ENCODE measurements around the gene MUC5AC. TPM values are rescaled to one million over a fixed set of nuclear protein-coding genes. Genes with fewer than 3 reads are reported as not detected.

Gene MUC5AC
- total and polyA plus RNA-seq, 7 donors, result 0.02 TPM; not detected in 6

DNA sequence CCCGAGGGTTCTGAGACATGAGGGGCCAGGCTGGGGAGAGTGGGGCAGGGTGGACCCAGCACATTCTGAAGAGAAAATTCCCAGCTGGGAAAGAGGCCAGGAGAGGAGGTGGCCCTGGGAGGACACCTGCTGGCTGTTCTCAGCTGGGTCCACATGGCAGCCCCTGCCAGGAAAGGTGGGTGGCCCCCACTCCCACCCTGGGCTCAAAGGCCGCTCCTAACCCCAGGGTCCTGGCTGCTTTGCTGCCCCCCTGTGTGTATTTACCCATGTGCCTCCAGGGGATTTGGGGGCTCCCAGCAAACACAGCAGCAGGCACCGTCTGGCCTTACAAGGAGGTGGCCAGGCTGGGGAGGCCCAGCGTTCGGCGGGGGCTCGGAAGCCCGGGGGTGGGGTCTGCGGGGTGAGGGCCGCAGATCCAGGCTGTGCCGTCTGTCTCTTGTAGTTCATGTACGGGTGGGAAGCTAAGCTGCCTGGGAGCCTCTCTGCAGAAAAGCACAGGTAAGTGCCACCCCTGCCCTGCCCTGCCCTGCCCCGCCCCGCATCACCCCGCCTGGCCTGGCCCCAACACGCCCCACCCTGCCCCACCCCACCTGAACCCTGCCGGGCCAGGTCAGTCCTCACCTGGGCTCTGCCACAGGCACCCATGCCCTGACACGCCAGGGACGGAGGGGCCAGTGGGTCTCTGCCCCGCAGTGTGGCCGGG is 75.7 kb downstream of the MUC5AC start:
- intact Hi-C loops (cut with DNase I), result no loop called here
- WGBS, 3 donors, result 66 to 74% (median 67%) methylated on average over 13 to 21 of the region's 21 CpGs
- peaks cover 0 to 31% (median 7%) of the 10 kb centered on the region in 3 donors for H3K27me3 ChIP-seq (ENCODE audit: insufficient read depth in 3 of 3, low read length in 2 of 3)
- H3K27ac ChIP-seq, result no peak overlapping the region
- H3K4me3 ChIP-seq, result no peak overlapping the region
- H3K36me3 ChIP-seq (ENCODE audit: insufficient read depth in 1 of 2, low read depth in 1 of 2), result no peaks in the 10 kb centered on the region
- ATAC-seq (no peak), DNase-seq (peak; percentile 11 to 48)
- TF ChIP-seq, protein P1, sequence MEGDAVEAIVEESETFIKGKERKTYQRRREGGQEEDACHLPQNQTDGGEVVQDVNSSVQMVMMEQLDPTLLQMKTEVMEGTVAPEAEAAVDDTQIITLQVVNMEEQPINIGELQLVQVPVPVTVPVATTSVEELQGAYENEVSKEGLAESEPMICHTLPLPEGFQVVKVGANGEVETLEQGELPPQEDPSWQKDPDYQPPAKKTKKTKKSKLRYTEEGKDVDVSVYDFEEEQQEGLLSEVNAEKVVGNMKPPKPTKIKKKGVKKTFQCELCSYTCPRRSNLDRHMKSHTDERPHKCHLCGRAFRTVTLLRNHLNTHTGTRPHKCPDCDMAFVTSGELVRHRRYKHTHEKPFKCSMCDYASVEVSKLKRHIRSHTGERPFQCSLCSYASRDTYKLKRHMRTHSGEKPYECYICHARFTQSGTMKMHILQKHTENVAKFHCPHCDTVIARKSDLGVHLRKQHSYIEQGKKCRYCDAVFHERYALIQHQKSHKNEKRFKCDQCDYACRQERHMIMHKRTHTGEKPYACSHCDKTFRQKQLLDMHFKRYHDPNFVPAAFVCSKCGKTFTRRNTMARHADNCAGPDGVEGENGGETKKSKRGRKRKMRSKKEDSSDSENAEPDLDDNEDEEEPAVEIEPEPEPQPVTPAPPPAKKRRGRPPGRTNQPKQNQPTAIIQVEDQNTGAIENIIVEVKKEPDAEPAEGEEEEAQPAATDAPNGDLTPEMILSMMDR (IDR thresholded peaks at IDR 0.05), result no peak
- H3K9me3 ChIP-seq, result no peaks in the 10 kb centered on the region
- H3K4me1 ChIP-seq, result no peaks in the 10 kb centered on the region

DNA sequence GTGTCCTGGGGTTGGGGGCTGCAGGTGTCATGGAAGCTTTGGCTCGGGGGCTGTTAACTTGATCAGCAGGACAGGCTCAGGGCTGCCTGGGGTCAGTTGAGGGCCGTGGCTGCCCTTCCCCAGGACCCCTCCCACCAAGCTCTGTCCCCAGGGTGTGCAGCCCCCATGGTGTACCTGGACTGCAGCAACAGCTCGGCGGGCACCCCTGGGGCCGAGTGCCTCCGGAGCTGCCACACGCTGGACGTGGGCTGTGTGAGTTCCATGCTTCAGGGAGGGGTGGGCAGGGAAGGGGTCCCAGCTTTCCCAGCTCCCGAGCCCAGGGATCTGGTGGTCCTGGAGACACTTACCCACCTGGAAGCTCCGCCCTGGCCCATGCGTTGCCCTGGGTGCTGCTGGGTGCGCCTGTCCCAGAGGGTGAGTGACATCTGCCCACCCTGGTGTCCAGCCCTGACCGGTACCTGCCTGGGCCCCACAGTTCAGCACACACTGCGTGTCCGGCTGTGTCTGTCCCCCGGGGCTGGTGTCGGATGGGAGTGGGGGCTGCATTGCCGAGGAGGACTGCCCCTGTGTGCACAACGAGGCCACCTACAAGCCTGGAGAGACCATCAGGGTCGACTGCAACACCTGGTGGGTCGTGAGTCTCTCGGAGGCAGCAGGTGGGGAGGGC is 76.4 kb downstream of the MUC5AC start:
- 60 to 63% (median 60%) methylated on average over 16 to 22 of the region's 22 CpGs for WGBS, 3 donors
- Histone ChIP-seq H3K4me1 (no peaks in the 10 kb centered on the region), H3K36me3 (ENCODE audit: insufficient read depth in 1 of 2, low read depth in 1 of 2) (no peaks in the 10 kb centered on the region), H3K27me3 (ENCODE audit: insufficient read depth in 3 of 3, low read length in 2 of 3) (peaks cover 0 to 28% (median 7%) of the 10 kb centered on the region in 3 donors), H3K4me3 (no peak overlapping the region), H3K9me3 (no peaks in the 10 kb centered on the region), H3K27ac (no peak overlapping the region)
- intact Hi-C loops (cut with DNase I), result no loop called here
- ATAC-seq (no peak), DNase-seq (peak; percentile 12 to 35)
- TF ChIP-seq, protein P1 (IDR thresholded peaks at IDR 0.05), result no peak

DNA sequence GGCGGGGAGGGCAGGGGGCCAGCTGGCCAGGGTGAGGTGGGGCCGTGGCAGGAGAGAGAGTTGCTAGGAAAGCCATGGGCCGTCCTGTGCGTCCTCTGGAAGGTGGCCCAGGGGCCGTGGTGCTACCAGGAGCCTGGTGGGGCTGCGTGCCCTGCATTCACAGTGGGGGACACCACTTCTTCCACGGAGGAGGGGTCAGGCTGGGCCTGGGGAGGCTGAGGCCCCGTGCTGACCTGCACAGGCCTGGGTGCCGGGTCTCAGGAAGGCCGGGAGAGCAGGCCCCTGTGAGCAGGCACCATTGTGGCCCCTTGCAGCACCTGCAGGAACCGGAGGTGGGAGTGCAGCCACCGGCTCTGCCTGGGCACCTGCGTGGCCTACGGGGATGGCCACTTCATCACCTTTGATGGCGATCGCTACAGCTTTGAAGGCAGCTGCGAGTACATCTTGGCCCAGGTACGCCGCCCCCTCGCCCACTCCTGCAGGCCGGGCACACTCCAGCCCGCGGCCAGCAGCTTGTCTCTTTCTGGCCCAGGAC is 77.1 kb downstream of the MUC5AC start:
- Histone ChIP-seq H3K36me3 (ENCODE audit: insufficient read depth in 1 of 2, low read depth in 1 of 2) (no peaks in the 10 kb centered on the region), H3K4me3 (no peak overlapping the region), H3K27me3 (ENCODE audit: insufficient read depth in 3 of 3, low read length in 2 of 3) (peaks cover 0 to 22% (median 7%) of the 10 kb centered on the region in 3 donors), H3K9me3 (no peaks in the 10 kb centered on the region), H3K4me1 (no peaks in the 10 kb centered on the region), H3K27ac (no peak overlapping the region)
- peak; percentile 11 to 36 for DNase-seq
- intact Hi-C loops (cut with DNase I), result no loop called here
- WGBS, 3 donors, result 76 to 82% (median 78%) methylated on average over 20 to 23 of the region's 23 CpGs
- ATAC-seq, result no peak
- TF ChIP-seq, protein P1 (IDR thresholded peaks at IDR 0.05), result no peak

DNA sequence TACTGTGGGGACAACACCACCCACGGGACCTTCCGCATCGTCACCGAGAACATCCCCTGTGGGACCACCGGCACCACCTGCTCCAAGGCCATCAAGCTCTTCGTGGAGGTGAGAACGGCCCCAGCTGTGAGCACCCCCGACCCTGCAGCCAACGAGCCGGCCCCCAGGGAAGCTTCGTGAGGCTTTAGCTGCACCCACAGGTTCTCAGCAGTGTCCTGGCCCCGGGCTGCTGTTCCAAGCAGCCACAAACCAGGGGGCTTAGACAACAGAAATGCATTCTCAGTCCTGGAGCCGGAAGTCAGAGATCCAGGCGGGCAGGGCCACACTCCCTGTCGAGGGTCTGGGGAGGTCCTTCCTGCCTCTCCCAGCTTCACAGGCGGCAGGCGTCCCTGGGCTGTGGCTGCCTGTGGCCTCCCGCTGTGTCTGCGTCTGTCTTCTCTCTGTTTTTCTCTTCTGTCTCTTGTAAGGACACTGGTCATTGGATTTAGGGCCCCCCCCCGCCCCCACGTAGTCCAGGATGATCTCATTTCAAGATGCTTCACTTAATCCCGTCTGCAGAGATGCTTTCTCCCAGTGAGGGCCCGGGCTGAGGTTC is 77.7 kb downstream of the MUC5AC start:
- no peak overlapping the region for H3K27ac ChIP-seq
- DNase-seq (peak; percentile 4 to 50), ATAC-seq (no peak)
- no peaks in the 10 kb centered on the region for H3K36me3 ChIP-seq (ENCODE audit: insufficient read depth in 1 of 2, low read depth in 1 of 2)
- no peak overlapping the region for H3K4me3 ChIP-seq
- TF ChIP-seq, protein P1 (IDR thresholded peaks at IDR 0.05), result no peak
- peaks cover 0 to 16% (median 7%) of the 10 kb centered on the region in 3 donors for H3K27me3 ChIP-seq (ENCODE audit: insufficient read depth in 3 of 3, low read length in 2 of 3)
- 54 to 62% (median 57%) methylated on average over 23 of the region's 23 CpGs for WGBS, 3 donors
- intact Hi-C loops (cut with DNase I), result no loop called here
- H3K4me1 ChIP-seq, result no peaks in the 10 kb centered on the region
- no peaks in the 10 kb centered on the region for H3K9me3 ChIP-seq
